HL-60 (cell line): ENCODE data around the gene TCF3.

Experiments
- DNase-seq, 2 experiments: peaks; one replicate each; pipeline ENCODE4 v3.0.0-alpha.2; 2010 to 2020; ENCODE audit warnings: low read depth in 1 of 2, low spot score in 1 of 2
- H3K27ac ChIP-seq: fragments of 250-450 bp; sonication (Bioruptor Pico); replicated peaks from 2 replicates; pipeline ENCODE4 v1.5.1; 2020; ENCODE audit warnings: mild to moderate bottlenecking, moderate library complexity
- H3K27me3 ChIP-seq: fragments of 250-450 bp; sonication (Bioruptor Pico); 2 replicates; pipeline ENCODE4 v1.5.1; 2021; ENCODE audit warnings: mild to moderate bottlenecking, moderate library complexity; ENCODE audit not compliant: insufficient read depth, poor library complexity, severe bottlenecking
- H3K4me3 ChIP-seq: replicated peaks from 2 replicates; pipeline ENCODE4 v1.5.1; 2011; ENCODE audit warnings: mild to moderate bottlenecking, control low read depth, low read length; ENCODE audit not compliant: insufficient read depth
- GABPA ChIP-seq: IDR thresholded peaks from 2 replicates; pipeline ENCODE4 v1.6.1; 2012; ENCODE audit warnings: low read depth
- POLR2AphosphoS5 ChIP-seq: IDR thresholded peaks from 2 replicates; pipeline ENCODE4 v1.6.1; 2012; ENCODE audit warnings: low read depth
- SPI1 ChIP-seq: IDR thresholded peaks from 2 replicates; pipeline ENCODE4 v1.6.1; 2012; ENCODE audit warnings: low read depth, mild to moderate bottlenecking, borderline replicate concordance
- TF ChIP-seq, protein P1 (sequence below): IDR thresholded peaks from 2 replicates; pipeline ENCODE4 v1.6.1; 2012; ENCODE audit warnings: low read depth; ENCODE audit not compliant: insufficient replicate concordance
- TF ChIP-seq, protein P2 (sequence below): IDR thresholded peaks from one replicate; pipeline ENCODE4 v1.5.1; 2011; ENCODE audit warnings: low read length, control low read depth, inconsistent platforms; ENCODE audit not compliant: insufficient read depth

TCF3 gene

DNA sequence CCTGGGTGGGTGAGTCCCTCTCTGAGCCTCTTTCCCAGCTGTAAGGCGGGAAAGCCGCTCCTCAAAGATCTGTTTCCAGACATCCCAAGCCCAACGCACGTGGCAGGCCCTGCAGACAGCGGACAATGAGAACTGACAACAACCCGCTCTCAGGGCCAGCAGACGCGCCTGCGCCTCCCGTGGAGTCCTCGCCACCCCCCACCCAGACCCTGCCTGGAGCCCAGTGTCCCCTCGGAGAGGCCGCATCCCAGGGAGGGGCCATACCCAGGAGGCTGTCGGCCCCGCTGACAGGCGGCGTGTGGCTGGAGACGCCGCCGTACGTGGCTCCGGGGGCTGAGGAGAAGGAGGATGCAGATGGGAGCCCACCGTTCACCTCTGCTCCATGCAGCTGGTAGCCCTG lies 30.8 kb downstream of the TCF3 start:
- no peak for DNase-seq
- Histone ChIP-seq H3K4me3 (no peak overlapping the region), H3K27ac (no peak overlapping the region), H3K27me3 (no peaks in the 10 kb centered on the region)
- TF ChIP-seq POLR2AphosphoS5 (no peak), GABPA (no peak), SPI1 (no peak)
- TF ChIP-seq, protein P1, sequence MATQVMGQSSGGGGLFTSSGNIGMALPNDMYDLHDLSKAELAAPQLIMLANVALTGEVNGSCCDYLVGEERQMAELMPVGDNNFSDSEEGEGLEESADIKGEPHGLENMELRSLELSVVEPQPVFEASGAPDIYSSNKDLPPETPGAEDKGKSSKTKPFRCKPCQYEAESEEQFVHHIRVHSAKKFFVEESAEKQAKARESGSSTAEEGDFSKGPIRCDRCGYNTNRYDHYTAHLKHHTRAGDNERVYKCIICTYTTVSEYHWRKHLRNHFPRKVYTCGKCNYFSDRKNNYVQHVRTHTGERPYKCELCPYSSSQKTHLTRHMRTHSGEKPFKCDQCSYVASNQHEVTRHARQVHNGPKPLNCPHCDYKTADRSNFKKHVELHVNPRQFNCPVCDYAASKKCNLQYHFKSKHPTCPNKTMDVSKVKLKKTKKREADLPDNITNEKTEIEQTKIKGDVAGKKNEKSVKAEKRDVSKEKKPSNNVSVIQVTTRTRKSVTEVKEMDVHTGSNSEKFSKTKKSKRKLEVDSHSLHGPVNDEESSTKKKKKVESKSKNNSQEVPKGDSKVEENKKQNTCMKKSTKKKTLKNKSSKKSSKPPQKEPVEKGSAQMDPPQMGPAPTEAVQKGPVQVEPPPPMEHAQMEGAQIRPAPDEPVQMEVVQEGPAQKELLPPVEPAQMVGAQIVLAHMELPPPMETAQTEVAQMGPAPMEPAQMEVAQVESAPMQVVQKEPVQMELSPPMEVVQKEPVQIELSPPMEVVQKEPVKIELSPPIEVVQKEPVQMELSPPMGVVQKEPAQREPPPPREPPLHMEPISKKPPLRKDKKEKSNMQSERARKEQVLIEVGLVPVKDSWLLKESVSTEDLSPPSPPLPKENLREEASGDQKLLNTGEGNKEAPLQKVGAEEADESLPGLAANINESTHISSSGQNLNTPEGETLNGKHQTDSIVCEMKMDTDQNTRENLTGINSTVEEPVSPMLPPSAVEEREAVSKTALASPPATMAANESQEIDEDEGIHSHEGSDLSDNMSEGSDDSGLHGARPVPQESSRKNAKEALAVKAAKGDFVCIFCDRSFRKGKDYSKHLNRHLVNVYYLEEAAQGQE: no peak
- TF ChIP-seq, protein P2, sequence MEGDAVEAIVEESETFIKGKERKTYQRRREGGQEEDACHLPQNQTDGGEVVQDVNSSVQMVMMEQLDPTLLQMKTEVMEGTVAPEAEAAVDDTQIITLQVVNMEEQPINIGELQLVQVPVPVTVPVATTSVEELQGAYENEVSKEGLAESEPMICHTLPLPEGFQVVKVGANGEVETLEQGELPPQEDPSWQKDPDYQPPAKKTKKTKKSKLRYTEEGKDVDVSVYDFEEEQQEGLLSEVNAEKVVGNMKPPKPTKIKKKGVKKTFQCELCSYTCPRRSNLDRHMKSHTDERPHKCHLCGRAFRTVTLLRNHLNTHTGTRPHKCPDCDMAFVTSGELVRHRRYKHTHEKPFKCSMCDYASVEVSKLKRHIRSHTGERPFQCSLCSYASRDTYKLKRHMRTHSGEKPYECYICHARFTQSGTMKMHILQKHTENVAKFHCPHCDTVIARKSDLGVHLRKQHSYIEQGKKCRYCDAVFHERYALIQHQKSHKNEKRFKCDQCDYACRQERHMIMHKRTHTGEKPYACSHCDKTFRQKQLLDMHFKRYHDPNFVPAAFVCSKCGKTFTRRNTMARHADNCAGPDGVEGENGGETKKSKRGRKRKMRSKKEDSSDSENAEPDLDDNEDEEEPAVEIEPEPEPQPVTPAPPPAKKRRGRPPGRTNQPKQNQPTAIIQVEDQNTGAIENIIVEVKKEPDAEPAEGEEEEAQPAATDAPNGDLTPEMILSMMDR: no peak

- Histone ChIP-seq H3K27me3 (no peaks in the 10 kb centered on the region), H3K27ac (no peak overlapping the region), H3K4me3 (no peak overlapping the region)
- no peak for TF ChIP-seq SPI1
- TF ChIP-seq, protein P2: no peak
- TF ChIP-seq GABPA: no peak
- no peak for TF ChIP-seq POLR2AphosphoS5
- TF ChIP-seq, protein P1: no peak
- no peak for DNase-seq
Observed at GRCh38 chr19:1621021-1621420, 31.4 kb downstream of the TCF3 start.

GRCh38 chr19:1620502-1620901 lies 31.9 kb downstream of the TCF3 start:
- no peak for TF ChIP-seq POLR2AphosphoS5
- TF ChIP-seq, protein P1: no peak
- TF ChIP-seq, protein P2: no peak
- TF ChIP-seq GABPA: no peak
- TF ChIP-seq SPI1: no peak

More at GRCh38 chr19:1620502-1620901, 31.9 kb downstream of the TCF3 start:
- no peak overlapping the region for H3K27ac ChIP-seq
- no peaks in the 10 kb centered on the region for H3K27me3 ChIP-seq
- DNase-seq: no peak
- H3K4me3 ChIP-seq: no peak overlapping the region
